GM10266 (cell line): ENCODE data around the gene STOX1.
"Not testable (repeated sequence)": the region's sequence is repeated elsewhere in the genome, so short reads cannot be mapped to it uniquely, and the experiment has no call there.

Experiments used
- DNase-seq: peaks from one replicate; pipeline ENCODE4 v3.0.0; 2012; ENCODE audit errors: extremely low spot score
- CTCF ChIP-seq: IDR thresholded peaks from 2 replicates; pipeline ENCODE4 v1.5.1; 2012; ENCODE audit warnings: mild to moderate bottlenecking, low read depth; ENCODE audit not compliant: control insufficient read depth, insufficient read depth; ENCODE audit errors: missing control alignments

The STOX1 gene

GRCh38 chr10:68795886-68796532 is 31.3 kb upstream of the STOX1 start:
- no peak for DNase-seq
- TF ChIP-seq CTCF = no peak

GRCh38 chr10:68796605-68797004 is 30.7 kb upstream of the STOX1 start:
- no peak for DNase-seq
- TF ChIP-seq CTCF = no peak

GRCh38 chr10:68800211-68800610 is 27.1 kb upstream of the STOX1 start:
- no peak for TF ChIP-seq CTCF
- no peak for DNase-seq

- no peak for DNase-seq
- no peak for TF ChIP-seq CTCF
Measured at GRCh38 chr10:68804692-68805091, 22.6 kb upstream of the STOX1 start.

GRCh38 chr10:68810830-68811229 is 16.5 kb upstream of the STOX1 start:
- not testable (repeated sequence) for DNase-seq

- no peak for TF ChIP-seq CTCF
- DNase-seq = no peak
Measured at GRCh38 chr10:68811314-68812009, 15.9 kb upstream of the STOX1 start.

- no peak for TF ChIP-seq CTCF
- no peak for DNase-seq
Measured at GRCh38 chr10:68812420-68812819, 14.9 kb upstream of the STOX1 start.

- TF ChIP-seq CTCF = no peak
- DNase-seq = no peak
Measured at GRCh38 chr10:68813559-68813958, 13.8 kb upstream of the STOX1 start.
